PC-9 (cell line): ENCODE data around the gene PFAS. TPM values are rescaled to one million over a fixed set of nuclear protein-coding genes. Genes with fewer than 3 reads are reported as not detected.

Source experiments
- BruUV-seq: library from RNA; stranded (reverse); fragments of 400-500 nt; replicated peaks from 2 replicates; lab custom pipeline; 2021; lab: Mats Ljungman, UMichigan
- CTCF ChIA-PET: fragments of 300-600 bp; sonication (Branson Sonifier 250); formaldehyde crosslinking; loops from one replicate; lab custom pipeline; 2022; ENCODE audit warnings: antibody characterized with exemption; lab: Charles Lee
- POLR2A ChIA-PET: fragments of 300-600 bp; sonication (Branson Sonifier 250); formaldehyde crosslinking; loops from one replicate; lab custom pipeline; 2022; ENCODE audit warnings: antibody characterized with exemption; ENCODE audit not compliant: unreplicated experiment; lab: Charles Lee
- DNase-seq, 2 experiments: peaks; one replicate each; pipeline versions ENCODE4 v3.0.0 to v3.0.0-alpha.2; 2015 to 2022; ENCODE audit warnings: mixed read lengths in 1 of 2
- H2AFZ ChIP-seq: fragments of 200-600 bp; sonication (generic); 2 replicates; pipeline ENCODE4 v1.8.1; 2017; ENCODE audit warnings: antibody characterized with exemption
- H3F3A ChIP-seq: fragments of 200-600 bp; sonication (generic); 2 replicates; pipeline ENCODE4 v1.8.1; 2017; ENCODE audit warnings: antibody characterized with exemption, mild to moderate bottlenecking, low read depth; ENCODE audit not compliant: insufficient read depth
- H3K27ac ChIP-seq: fragments of 200-600 bp; sonication (generic); 2 replicates; pipeline ENCODE4 v1.6.1; 2016; ENCODE audit warnings: mixed run types
- H3K27me3 ChIP-seq: fragments of 200-600 bp; sonication (generic); 2 replicates; pipeline ENCODE4 v1.6.1; 2016; ENCODE audit warnings: low read depth, mixed run types; ENCODE audit not compliant: insufficient read depth
- H3K36me3 ChIP-seq: fragments of 200-600 bp; sonication (generic); 2 replicates; pipeline ENCODE4 v1.6.1; 2016; ENCODE audit warnings: low read depth, mixed run types
- H3K4me1 ChIP-seq: fragments of 200-600 bp; sonication (generic); replicated peaks from 2 replicates; pipeline ENCODE4 v1.6.1; 2016; ENCODE audit warnings: mixed run types; ENCODE audit not compliant: insufficient read depth
- H3K4me2 ChIP-seq: fragments of 200-600 bp; sonication (generic); 2 replicates; pipeline ENCODE4 v1.6.1; 2017; ENCODE audit warnings: mixed run types
- H3K4me3 ChIP-seq: fragments of 200-600 bp; sonication (generic); 2 replicates; pipeline ENCODE4 v1.6.1; 2016; ENCODE audit warnings: mixed run types
- H3K79me2 ChIP-seq: fragments of 200-600 bp; sonication (generic); 2 replicates; pipeline ENCODE4 v1.6.1; 2017; ENCODE audit warnings: low read depth, mixed run types
- H3K9me2 ChIP-seq: fragments of 200-600 bp; sonication (generic); 2 replicates; pipeline ENCODE4 v1.8.1; 2017; ENCODE audit warnings: mild to moderate bottlenecking; ENCODE audit not compliant: insufficient read depth
- H3K9me3 ChIP-seq: fragments of 200-600 bp; sonication (generic); 2 replicates; pipeline ENCODE4 v1.8.1; 2016; ENCODE audit warnings: low read depth; ENCODE audit not compliant: insufficient read depth
- H4K20me1 ChIP-seq: fragments of 200-600 bp; sonication (generic); 2 replicates; pipeline ENCODE4 v1.8.1; 2017; ENCODE audit not compliant: insufficient read depth
- EZH2 ChIP-seq: fragments of 200-600 bp; sonication (generic); IDR thresholded peaks from 2 replicates; pipeline ENCODE4 v1.8.0; 2017; ENCODE audit warnings: antibody characterized with exemption, low read depth
- intact Hi-C: fragments of 100-400 bp; cut with micrococcal nuclease; formaldehyde crosslinking; loops from one replicate; pipeline ENCODE4 v1.10.0; 2022; ENCODE audit not compliant: unreplicated experiment
- total RNA-seq: library from RNA; stranded (reverse); gene quantifications from 2 replicates; pipeline ENCODE4 v1.2.3, GENCODE V29; 2021
- TF ChIP-seq, protein P1 (sequence below): fragments of 200-600 bp; sonication (generic); conservative IDR thresholded peaks from 2 replicates; pipeline ENCODE4 v1.6.1; 2017; ENCODE audit warnings: mixed run types, antibody characterized with exemption, mild to moderate bottlenecking, moderate library complexity

The PFAS gene
- total RNA-seq, 1 experiment from 2014 or later: 68.2 TPM

- Histone ChIP-seq H3K27ac (no peak overlapping the region), H3K27me3 (no peaks in the 10 kb centered on the region), H2AFZ (no peak overlapping the region), H3K4me3 (no peak overlapping the region), H3K4me2 (no peak overlapping the region), H3K79me2 (no peaks in the 10 kb centered on the region), H4K20me1 (no peaks in the 10 kb centered on the region), H3K9me3 (no peaks in the 10 kb centered on the region), H3K36me3 (no peaks in the 10 kb centered on the region), H3F3A (no peaks in the 10 kb centered on the region), H3K4me1 (no peaks in the 10 kb centered on the region), H3K9me2 (no peaks in the 10 kb centered on the region)
- DNase-seq: no peak
- TF ChIP-seq, protein P1, sequence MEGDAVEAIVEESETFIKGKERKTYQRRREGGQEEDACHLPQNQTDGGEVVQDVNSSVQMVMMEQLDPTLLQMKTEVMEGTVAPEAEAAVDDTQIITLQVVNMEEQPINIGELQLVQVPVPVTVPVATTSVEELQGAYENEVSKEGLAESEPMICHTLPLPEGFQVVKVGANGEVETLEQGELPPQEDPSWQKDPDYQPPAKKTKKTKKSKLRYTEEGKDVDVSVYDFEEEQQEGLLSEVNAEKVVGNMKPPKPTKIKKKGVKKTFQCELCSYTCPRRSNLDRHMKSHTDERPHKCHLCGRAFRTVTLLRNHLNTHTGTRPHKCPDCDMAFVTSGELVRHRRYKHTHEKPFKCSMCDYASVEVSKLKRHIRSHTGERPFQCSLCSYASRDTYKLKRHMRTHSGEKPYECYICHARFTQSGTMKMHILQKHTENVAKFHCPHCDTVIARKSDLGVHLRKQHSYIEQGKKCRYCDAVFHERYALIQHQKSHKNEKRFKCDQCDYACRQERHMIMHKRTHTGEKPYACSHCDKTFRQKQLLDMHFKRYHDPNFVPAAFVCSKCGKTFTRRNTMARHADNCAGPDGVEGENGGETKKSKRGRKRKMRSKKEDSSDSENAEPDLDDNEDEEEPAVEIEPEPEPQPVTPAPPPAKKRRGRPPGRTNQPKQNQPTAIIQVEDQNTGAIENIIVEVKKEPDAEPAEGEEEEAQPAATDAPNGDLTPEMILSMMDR: no peak
- no peak for TF ChIP-seq EZH2
- intact Hi-C loops: no loop called here
- ChIA-PET POLR2A (no interaction called here), CTCF (no interaction called here)
- BruUV-seq: no TSS peak
Measured at GRCh38 chr17:8237886-8238285, 11.2 kb upstream of the PFAS start.

GRCh38 chr17:8243827-8244226 is 5.3 kb upstream of the PFAS start:
- intact Hi-C loops: no loop called here
- peaks cover 14% of the 10 kb centered on the region for H3F3A ChIP-seq
- no peak for DNase-seq
- ChIA-PET POLR2A (no interaction called here), CTCF (interaction anchor here (0.6 kb wide), 1 partner anchor 95 kb away, joined by 4 read pairs; no protein-coding TSS in a partner anchor)
- no peak overlapping the region for H2AFZ ChIP-seq
- peaks cover 21% of the 10 kb centered on the region for H3K79me2 ChIP-seq
- H3K9me3 ChIP-seq: no peaks in the 10 kb centered on the region
- H3K36me3 ChIP-seq: no peaks in the 10 kb centered on the region
- no peak overlapping the region for H3K27ac ChIP-seq
- no peak overlapping the region for H3K4me2 ChIP-seq
- H4K20me1 ChIP-seq: no peaks in the 10 kb centered on the region
- no peaks in the 10 kb centered on the region for H3K27me3 ChIP-seq
- BruUV-seq: no TSS peak
- H3K4me1 ChIP-seq: no peaks in the 10 kb centered on the region
- TF ChIP-seq EZH2: no peak
- TF ChIP-seq, protein P1: no peak
- H3K9me2 ChIP-seq: no peaks in the 10 kb centered on the region
- no peak overlapping the region for H3K4me3 ChIP-seq

DNA sequence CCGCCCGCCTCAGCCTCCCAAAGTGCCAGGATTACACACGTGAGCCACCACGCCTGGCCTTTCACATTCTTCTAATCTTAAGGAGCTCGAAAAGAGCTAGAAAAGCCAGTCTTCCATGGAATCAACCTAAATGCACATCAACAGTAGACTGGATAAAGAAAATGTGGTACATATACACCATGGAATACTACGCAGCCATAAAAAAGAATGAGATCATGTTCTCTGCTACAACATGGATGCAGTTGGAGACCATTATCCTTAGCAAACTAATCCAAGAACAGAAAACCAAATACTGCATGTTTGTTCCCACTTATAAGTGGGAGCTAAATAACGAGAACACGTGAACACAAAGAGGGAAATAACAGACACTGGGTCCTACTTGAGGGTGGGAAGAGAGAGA is 4.3 kb upstream of the PFAS start:
- Histone ChIP-seq H3K9me3 (no peaks in the 10 kb centered on the region), H3K36me3 (no peaks in the 10 kb centered on the region), H3K79me2 (peaks cover 26% of the 10 kb centered on the region), H3K4me3 (no peak overlapping the region), H3K27ac (no peak overlapping the region), H3K4me1 (no peaks in the 10 kb centered on the region), H4K20me1 (no peaks in the 10 kb centered on the region), H3K27me3 (no peaks in the 10 kb centered on the region), H2AFZ (no peak overlapping the region), H3K9me2 (no peaks in the 10 kb centered on the region), H3K4me2 (no peak overlapping the region), H3F3A (peaks cover 19% of the 10 kb centered on the region)
- no TSS peak for BruUV-seq
- CTCF ChIA-PET: no interaction called here
- TF ChIP-seq, protein P1: no peak
- TF ChIP-seq EZH2: no peak
- POLR2A ChIA-PET: no interaction called here
- DNase-seq: no peak
- intact Hi-C loops: no loop called here
